SU-DHL-6 (cell line): ENCODE measurements around the gene NEK10.

Experiments
- EZH2phosphoT487 ChIP-seq: fragments of 200-600 bp; sonication (generic), shearing (Covaris generic); conservative IDR thresholded peaks from 2 replicates; pipeline ENCODE4 v1.6.1; 2018; ENCODE audit warnings: mild to moderate bottlenecking, antibody characterized with exemption, low read length, moderate library complexity, mixed read lengths
- TF ChIP-seq, protein P1 (sequence below): fragments of 200-600 bp; sonication (generic); IDR thresholded peaks from one replicate; pipeline ENCODE4 v1.5.1; 2017; ENCODE audit warnings: antibody characterized with exemption, mild to moderate bottlenecking, low read length, moderate library complexity; ENCODE audit not compliant: insufficient read depth, poor library complexity, severe bottlenecking

- TF ChIP-seq, protein P1, sequence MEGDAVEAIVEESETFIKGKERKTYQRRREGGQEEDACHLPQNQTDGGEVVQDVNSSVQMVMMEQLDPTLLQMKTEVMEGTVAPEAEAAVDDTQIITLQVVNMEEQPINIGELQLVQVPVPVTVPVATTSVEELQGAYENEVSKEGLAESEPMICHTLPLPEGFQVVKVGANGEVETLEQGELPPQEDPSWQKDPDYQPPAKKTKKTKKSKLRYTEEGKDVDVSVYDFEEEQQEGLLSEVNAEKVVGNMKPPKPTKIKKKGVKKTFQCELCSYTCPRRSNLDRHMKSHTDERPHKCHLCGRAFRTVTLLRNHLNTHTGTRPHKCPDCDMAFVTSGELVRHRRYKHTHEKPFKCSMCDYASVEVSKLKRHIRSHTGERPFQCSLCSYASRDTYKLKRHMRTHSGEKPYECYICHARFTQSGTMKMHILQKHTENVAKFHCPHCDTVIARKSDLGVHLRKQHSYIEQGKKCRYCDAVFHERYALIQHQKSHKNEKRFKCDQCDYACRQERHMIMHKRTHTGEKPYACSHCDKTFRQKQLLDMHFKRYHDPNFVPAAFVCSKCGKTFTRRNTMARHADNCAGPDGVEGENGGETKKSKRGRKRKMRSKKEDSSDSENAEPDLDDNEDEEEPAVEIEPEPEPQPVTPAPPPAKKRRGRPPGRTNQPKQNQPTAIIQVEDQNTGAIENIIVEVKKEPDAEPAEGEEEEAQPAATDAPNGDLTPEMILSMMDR: no peak
- TF ChIP-seq EZH2phosphoT487: no peak
Measured at GRCh38 chr3:27085829-27086730, 283.1 kb downstream of the NEK10 start.
